Measurements from ENCODE around the gene POU2F1. TPM values are rescaled to one million over a fixed set of nuclear protein-coding genes. Genes with fewer than 3 reads are reported as not detected.

Gene POU2F1
- total RNA-seq, 1 experiment from 2014 or later = 25.3 TPM

DNA sequence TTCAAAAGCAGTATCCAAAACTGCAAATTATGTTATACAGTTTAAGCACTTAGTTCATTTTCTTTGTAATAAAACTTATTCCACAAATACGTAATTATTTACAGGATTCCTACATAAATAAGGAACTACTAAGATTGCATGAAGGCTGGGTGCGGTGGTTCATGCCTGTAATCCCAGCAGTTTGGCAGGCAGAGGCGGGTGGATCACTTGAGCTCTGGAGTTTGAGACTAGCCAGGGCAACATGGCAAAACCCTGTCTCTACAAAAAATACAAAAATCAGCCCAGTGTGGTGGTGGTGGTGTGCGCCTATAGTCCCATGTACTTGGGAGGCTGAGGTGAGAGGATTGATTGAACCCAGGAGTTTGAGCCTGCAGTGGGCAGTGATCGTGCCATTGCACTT lies 69.3 kb downstream of the POU2F1 start:
- no peak overlapping the region for H3K4me3 Mint-ChIP-seq (ENCODE audit: low read depth, unreplicated experiment)
- TF ChIP-seq, protein P1, sequence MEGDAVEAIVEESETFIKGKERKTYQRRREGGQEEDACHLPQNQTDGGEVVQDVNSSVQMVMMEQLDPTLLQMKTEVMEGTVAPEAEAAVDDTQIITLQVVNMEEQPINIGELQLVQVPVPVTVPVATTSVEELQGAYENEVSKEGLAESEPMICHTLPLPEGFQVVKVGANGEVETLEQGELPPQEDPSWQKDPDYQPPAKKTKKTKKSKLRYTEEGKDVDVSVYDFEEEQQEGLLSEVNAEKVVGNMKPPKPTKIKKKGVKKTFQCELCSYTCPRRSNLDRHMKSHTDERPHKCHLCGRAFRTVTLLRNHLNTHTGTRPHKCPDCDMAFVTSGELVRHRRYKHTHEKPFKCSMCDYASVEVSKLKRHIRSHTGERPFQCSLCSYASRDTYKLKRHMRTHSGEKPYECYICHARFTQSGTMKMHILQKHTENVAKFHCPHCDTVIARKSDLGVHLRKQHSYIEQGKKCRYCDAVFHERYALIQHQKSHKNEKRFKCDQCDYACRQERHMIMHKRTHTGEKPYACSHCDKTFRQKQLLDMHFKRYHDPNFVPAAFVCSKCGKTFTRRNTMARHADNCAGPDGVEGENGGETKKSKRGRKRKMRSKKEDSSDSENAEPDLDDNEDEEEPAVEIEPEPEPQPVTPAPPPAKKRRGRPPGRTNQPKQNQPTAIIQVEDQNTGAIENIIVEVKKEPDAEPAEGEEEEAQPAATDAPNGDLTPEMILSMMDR (IDR thresholded peaks at IDR 0.05; ENCODE audit: unreplicated experiment) = no peak
- BruUV-seq (replicated peaks) = no TSS peak
- no peaks in the 10 kb centered on the region for H3K36me3 Mint-ChIP-seq (ENCODE audit: insufficient read depth, unreplicated experiment)
- no peaks in the 10 kb centered on the region for H3K27me3 Mint-ChIP-seq (ENCODE audit: unreplicated experiment)
- H3K27ac Mint-ChIP-seq (ENCODE audit: unreplicated experiment) = no peak overlapping the region
- CTCF ChIA-PET = no interaction called here
- intact Hi-C loops (cut with micrococcal nuclease; ENCODE audit: unreplicated experiment) = loop anchor here (5.0 kb wide), 1 partner anchor 53 kb away; no protein-coding TSS in a partner anchor
- H3K9me3 Mint-ChIP-seq (ENCODE audit: low read depth, unreplicated experiment) = no peaks in the 10 kb centered on the region
- H3K4me1 Mint-ChIP-seq (ENCODE audit: low read depth, unreplicated experiment) = peaks cover 12% of the 10 kb centered on the region
- DNase-seq = no peak

DNA sequence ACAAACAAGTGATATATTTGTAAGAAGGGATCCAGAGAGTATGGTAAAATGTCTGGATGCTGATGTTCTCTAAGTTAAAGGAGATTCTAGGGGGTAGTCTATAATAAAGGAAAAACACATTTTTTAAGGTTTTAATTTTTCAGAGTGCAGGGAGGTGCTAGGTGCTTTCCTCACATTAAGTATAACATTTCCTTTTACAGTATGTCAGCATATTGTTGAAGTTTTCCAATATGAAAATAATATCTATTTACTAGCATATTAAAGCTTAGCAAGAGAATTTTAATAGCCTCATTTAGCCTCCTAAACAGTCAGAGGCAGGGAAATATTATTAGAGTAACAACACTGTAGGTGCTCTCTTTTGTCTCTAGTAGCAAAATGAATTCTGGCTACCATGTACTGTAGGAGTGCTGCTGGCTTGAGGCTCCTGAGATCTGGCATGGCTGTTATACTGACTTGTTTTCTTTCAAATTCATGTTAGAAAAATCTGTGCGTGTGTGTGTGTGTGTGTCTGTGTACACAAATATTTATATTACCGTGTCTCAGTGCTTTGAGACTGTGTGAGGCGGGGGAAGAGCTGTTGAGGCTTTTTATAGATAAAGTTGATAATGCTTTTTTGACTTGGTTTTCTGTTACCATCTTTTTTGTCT lies 71.0 kb downstream of the POU2F1 start:
- BruUV-seq (replicated peaks) = no TSS peak
- no peak for DNase-seq
- H3K9me3 Mint-ChIP-seq (ENCODE audit: low read depth, unreplicated experiment) = no peaks in the 10 kb centered on the region
- intact Hi-C loops (cut with micrococcal nuclease; ENCODE audit: unreplicated experiment) = no loop called here
- no peak overlapping the region for H3K4me3 Mint-ChIP-seq (ENCODE audit: low read depth, unreplicated experiment)
- no peaks in the 10 kb centered on the region for H3K27me3 Mint-ChIP-seq (ENCODE audit: unreplicated experiment)
- H3K27ac Mint-ChIP-seq (ENCODE audit: unreplicated experiment) = no peak overlapping the region
- TF ChIP-seq, protein P1 (IDR thresholded peaks at IDR 0.05; ENCODE audit: unreplicated experiment) = no peak
- H3K36me3 Mint-ChIP-seq (ENCODE audit: insufficient read depth, unreplicated experiment) = no peaks in the 10 kb centered on the region
- CTCF ChIA-PET = interaction anchor here (0.6 to 0.7 kb wide), 3 partner anchors 34 to 165 kb away, joined by 3 to 4 read pairs (median 3); no protein-coding TSS in a partner anchor
- H3K4me1 Mint-ChIP-seq (ENCODE audit: low read depth, unreplicated experiment) = peaks cover 12% of the 10 kb centered on the region

DNA sequence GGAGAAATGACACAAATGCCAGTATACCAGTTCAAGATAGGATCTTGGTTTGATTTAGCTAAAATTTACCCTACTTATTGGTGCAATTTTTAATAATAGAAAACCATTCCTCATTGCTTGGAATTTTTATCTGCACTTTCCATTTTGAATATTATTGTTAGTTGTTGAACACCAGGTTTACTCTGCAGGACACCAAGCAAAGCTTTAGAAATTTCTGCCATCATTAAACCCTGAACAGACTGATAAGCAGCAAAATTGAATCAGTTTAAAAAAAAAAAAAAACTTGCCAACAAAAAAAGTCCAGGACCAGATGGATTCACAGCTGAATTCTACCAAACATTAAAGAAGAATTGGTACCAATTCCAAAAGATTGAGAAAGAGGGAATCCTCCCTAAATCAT lies 71.5 kb downstream of the POU2F1 start:
- DNase-seq = no peak
- H3K27ac Mint-ChIP-seq (ENCODE audit: unreplicated experiment) = no peak overlapping the region
- no peaks in the 10 kb centered on the region for H3K27me3 Mint-ChIP-seq (ENCODE audit: unreplicated experiment)
- no peaks in the 10 kb centered on the region for H3K36me3 Mint-ChIP-seq (ENCODE audit: insufficient read depth, unreplicated experiment)
- CTCF ChIA-PET = interaction anchor here (0.6 to 0.7 kb wide), 3 partner anchors 34 to 166 kb away, joined by 3 to 4 read pairs (median 3); no protein-coding TSS in a partner anchor
- no TSS peak for BruUV-seq (replicated peaks)
- TF ChIP-seq, protein P1 (IDR thresholded peaks at IDR 0.05; ENCODE audit: unreplicated experiment) = no peak
- H3K9me3 Mint-ChIP-seq (ENCODE audit: low read depth, unreplicated experiment) = no peaks in the 10 kb centered on the region
- intact Hi-C loops (cut with micrococcal nuclease; ENCODE audit: unreplicated experiment) = no loop called here
- no peak overlapping the region for H3K4me3 Mint-ChIP-seq (ENCODE audit: low read depth, unreplicated experiment)
- H3K4me1 Mint-ChIP-seq (ENCODE audit: low read depth, unreplicated experiment) = peaks cover 15% of the 10 kb centered on the region

DNA sequence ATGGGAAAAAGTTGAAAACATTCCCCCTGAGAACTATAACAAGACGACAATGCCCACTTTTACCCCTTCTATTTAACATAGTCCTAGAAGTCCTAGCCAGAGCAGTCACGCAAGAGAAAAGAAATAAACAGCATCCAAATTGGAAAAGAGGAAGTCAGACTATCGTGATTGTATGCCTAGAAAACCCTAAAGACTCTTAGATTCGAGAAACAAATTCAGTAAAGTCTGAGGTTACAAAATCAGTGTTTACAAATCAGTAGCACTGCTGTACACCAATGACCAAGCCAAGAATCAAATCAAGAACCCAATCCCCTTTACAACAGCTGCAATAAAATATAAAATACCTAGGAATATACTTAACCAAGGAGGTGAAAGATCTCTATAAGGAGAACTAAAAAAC lies 72.4 kb downstream of the POU2F1 start:
- H3K4me1 Mint-ChIP-seq (ENCODE audit: low read depth, unreplicated experiment) = peaks cover 18% of the 10 kb centered on the region
- H3K4me3 Mint-ChIP-seq (ENCODE audit: low read depth, unreplicated experiment) = no peak overlapping the region
- H3K27ac Mint-ChIP-seq (ENCODE audit: unreplicated experiment) = no peak overlapping the region
- BruUV-seq (replicated peaks) = no TSS peak
- H3K36me3 Mint-ChIP-seq (ENCODE audit: insufficient read depth, unreplicated experiment) = no peaks in the 10 kb centered on the region
- H3K27me3 Mint-ChIP-seq (ENCODE audit: unreplicated experiment) = no peaks in the 10 kb centered on the region
- no peak for DNase-seq
- TF ChIP-seq, protein P1 (IDR thresholded peaks at IDR 0.05; ENCODE audit: unreplicated experiment) = no peak
- no peaks in the 10 kb centered on the region for H3K9me3 Mint-ChIP-seq (ENCODE audit: low read depth, unreplicated experiment)
- intact Hi-C loops (cut with micrococcal nuclease; ENCODE audit: unreplicated experiment) = no loop called here
- CTCF ChIA-PET = interaction anchor here (0.6 kb wide), 1 partner anchor 50 kb away, joined by 5 read pairs; no protein-coding TSS in a partner anchor
